VCaP (cell line): Measurements from ENCODE around the gene RANGRF.

Experiments used
- H3K27ac ChIP-seq: fragments of 450-650 bp; 2 replicates; pipeline ENCODE4 v1.5.1; 2017
- TF ChIP-seq, protein P1 (sequence below): fragments of 450-650 bp; conservative IDR thresholded peaks from 2 replicates; pipeline ENCODE4 v1.5.1; 2017; ENCODE audit warnings: mild to moderate bottlenecking, moderate library complexity

Gene RANGRF

DNA sequence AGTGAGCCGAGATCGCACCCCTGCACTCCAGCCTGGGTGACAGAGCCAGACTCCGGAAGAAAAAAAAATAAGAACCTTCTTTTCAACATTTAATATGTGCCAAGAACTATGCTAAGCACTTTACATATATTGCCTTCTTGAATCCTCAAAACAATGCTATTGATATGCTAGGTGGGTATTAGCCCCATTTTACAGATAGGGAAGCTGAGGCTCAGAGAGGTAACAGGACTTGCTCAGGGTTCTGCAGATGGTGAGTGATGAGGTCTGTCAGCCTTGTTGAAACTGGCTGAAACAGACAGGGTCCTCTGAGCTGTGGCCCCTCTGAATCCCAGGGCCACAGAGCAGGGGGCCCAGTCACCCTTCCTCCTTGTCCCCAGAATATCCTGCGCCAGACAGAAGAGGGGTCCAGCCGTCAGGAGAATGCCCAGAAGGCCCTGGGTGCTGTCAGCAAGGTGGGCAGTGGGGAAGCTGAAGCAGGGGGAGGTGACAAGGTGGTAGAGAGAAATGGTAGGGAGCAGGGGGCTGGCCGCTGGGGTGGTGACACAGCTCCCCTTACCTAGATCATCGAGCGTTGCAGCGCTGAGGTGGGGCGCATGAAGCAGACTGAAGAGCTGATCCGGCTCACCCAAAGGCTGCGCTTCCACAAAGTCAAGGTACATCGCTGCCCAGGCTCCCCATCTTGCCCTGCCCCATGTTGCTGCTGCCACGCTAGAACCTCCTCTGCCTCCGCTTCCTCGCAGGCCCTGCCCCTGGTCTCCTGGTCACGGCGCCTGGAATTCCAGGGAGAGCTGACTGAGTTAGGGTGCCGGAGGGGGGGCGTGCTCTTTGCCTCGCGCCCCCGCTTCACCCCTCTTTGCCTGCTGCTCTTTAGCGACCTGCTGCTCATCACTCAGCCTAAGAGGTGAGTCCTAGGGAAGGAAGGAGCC lies 29.8 kb downstream of the RANGRF start:
- no peak overlapping the region for H3K27ac ChIP-seq
- TF ChIP-seq, protein P1, sequence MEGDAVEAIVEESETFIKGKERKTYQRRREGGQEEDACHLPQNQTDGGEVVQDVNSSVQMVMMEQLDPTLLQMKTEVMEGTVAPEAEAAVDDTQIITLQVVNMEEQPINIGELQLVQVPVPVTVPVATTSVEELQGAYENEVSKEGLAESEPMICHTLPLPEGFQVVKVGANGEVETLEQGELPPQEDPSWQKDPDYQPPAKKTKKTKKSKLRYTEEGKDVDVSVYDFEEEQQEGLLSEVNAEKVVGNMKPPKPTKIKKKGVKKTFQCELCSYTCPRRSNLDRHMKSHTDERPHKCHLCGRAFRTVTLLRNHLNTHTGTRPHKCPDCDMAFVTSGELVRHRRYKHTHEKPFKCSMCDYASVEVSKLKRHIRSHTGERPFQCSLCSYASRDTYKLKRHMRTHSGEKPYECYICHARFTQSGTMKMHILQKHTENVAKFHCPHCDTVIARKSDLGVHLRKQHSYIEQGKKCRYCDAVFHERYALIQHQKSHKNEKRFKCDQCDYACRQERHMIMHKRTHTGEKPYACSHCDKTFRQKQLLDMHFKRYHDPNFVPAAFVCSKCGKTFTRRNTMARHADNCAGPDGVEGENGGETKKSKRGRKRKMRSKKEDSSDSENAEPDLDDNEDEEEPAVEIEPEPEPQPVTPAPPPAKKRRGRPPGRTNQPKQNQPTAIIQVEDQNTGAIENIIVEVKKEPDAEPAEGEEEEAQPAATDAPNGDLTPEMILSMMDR, result no peak

DNA sequence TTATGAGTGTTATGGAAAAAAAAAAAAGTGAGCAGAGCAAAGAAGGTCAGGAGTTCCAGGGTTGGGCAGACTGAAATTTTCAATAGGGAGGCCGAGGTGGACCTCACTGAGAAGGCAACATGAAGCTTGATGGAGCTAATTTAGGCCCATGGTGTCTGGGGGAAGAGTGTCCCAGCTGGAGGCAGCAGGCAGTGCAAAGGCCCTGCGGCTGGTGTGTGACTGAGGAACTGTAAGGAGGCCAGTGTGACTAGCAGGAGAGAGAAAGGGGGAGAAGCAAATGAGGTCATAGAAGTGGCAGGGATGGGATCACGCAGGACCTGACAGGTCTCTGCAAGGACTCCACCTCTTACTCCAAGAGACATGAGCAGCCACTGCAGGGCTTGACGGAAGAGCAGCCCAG lies 31.8 kb downstream of the RANGRF start:
- TF ChIP-seq, protein P1, result no peak

DNA sequence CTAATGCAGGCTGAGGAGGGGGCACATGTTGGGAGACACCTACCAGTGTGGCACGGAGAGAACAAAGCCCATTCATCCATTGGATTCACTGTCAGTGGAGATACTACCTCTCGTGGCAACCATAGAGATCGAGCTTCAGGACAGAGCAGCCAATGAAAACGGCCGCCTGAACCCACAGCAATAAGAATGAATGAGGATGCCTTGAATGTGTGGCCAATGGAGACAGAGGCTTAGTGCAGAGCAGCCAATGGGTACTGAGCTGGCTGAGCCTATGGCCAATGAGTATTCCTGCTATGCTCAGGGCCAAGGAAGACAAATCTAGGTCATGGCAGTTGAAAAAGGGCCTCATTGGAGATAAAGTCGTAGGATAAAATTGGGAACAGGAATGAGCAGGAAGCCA lies 32.5 kb downstream of the RANGRF start:
- TF ChIP-seq, protein P1, result no peak
- H3K27ac ChIP-seq, result no peak overlapping the region

More for the DNA sequence above, 31.8 kb downstream of the RANGRF start:
- H3K27ac ChIP-seq, result no peak overlapping the region

DNA sequence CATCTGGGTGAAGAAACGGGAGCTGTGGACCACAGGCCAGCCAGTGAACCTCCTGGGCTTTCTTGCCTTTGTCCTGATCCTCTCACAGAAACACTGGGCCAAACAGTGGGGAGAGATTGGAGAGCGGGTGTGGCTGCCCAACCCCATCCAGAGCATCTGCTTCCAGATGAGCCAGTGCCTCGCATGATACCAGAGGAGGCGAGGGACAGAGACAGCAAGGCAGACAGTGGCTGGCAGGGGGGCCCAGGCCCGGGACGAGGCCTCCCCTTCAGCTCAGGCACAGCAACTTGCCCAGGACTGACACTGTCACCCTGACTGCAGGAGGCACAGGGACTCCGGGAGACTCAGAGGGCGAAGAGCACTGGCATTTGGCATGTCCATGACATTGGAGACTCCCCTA lies 33.6 kb downstream of the RANGRF start:
- H3K27ac ChIP-seq, result no peak overlapping the region
- TF ChIP-seq, protein P1, result no peak

DNA sequence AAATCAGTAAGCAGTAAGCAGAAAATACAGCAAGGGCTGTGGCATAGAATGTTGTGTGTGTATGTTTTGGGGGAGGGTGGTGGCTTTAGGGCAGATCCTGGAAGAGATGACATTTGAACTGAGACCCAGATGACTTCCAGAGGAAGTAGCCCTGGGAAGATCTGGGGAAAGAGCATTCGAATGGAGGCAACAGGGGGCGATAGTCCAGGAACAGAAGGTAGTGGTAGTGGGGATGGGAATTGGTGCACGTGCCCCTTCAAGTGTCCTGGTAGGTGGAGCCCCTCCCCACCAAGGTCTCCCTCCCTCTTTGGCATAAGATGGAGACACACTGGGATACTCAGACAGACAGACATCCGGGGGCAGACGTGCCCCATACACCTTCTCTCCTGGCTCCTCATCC lies 35.7 kb downstream of the RANGRF start:
- H3K27ac ChIP-seq, result no peak overlapping the region
- TF ChIP-seq, protein P1, result no peak

DNA sequence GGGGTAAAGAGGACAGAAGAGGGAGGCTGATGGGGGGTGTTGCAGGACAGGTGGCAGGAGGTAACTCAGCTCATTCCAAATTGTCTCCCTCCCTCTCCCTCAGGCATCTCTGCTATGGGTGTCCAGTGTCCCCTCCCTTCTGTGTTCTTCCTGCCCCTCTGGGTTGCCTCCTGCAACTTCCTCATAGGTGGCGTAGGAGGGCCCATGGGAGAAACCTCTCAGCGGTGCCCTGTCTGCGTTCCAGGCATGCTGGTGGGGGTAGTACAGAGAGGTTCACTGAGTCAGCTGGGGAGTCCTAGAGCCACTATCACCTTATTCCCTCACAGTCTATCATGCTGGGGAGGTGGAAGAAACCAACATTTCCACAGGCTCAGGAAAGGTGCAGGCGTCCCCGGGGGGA lies 36.5 kb downstream of the RANGRF start:
- H3K27ac ChIP-seq, result no peak overlapping the region
- TF ChIP-seq, protein P1, result no peak

DNA sequence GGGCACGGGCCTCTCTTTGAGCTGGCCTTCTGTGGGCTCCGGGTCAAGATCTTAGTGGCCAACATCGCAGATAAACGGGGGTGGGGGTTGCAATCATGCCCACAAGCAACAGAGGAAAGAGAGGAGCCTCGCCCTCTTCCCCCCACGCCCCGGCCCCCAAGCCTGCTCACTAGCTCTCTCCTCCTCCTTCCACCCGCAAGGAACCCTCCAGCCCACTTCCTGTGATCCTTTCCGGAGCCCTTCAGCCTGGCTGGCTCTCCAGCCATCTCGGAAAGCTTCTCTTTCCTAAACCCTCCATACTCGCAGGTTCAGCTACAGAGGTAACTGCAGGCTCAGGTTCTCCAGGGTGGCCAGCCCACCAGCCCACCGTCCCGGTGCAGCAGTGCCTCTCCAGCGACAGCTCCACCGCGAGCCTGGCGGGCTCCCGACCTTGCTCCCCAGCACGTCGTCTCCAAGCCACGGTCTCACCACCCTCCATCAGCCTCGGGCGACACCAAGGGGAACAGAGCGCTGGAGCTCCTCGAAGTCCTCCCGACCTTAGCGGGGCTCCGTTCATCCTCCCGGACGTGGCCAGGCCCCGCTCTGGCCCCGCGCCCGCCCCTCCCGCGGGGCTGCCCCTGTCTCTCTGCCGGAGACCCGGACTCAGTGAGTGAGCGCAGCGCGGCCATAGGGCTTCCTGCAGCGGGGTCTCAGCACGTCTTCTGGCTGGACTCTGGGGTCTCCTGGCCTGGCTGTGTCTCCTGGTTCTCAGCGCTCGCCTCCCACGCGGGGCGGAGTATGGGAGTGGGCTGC lies 38.2 kb downstream of the RANGRF start:
- H3K27ac ChIP-seq, result no peak overlapping the region
- TF ChIP-seq, protein P1, result no peak
